Left ventricle myocardium superior (tissue), 1 donor: ENCODE data around the gene RSRC2. TPM values are rescaled to one million over a fixed set of nuclear protein-coding genes. Genes with fewer than 3 reads are reported as not detected.

Experiments
- ATAC-seq: fragments of 200-7000 bp; cut with Tn5 transposase; one replicate; pipeline ENCODE4 v1.9.1; 2020; ENCODE audit warnings: mild to moderate bottlenecking, moderate library complexity
- DNase-seq: peaks from one replicate; pipeline ENCODE4 v3.0.0-alpha.2; 2020
- intact Hi-C: fragments of 100-400 bp; cut with micrococcal nuclease; formaldehyde crosslinking; loops from one replicate; pipeline ENCODE4 v1.11.0; 2022
- total RNA-seq: library from RNA; stranded (reverse); fragmentation: NEBNext Ultra II Directional; extraction: Animal tissue kit (Norgen Biotek cat#: 25700); gene quantifications from one replicate; pipeline ENCODE4 v1.2.1, GENCODE V29; 2021
- donor health status: DM: no; HTN: yes; CAD: no; lungs with severe emphysema.

Gene RSRC2
- total RNA-seq, 1 donor from 2014 or later = 36.7 TPM

- DNase-seq = no peak
- intact Hi-C loops = no loop called here
- ATAC-seq = no peak
Observed at GRCh38 chr12:122460061-122460460, 66.7 kb downstream of the RSRC2 start.

GRCh38 chr12:122459211-122459610 lies 67.5 kb downstream of the RSRC2 start:
- intact Hi-C loops = no loop called here
- DNase-seq = no peak

GRCh38 chr12:122458105-122459035 lies 68.4 kb downstream of the RSRC2 start:
- intact Hi-C loops = no loop called here
- DNase-seq (no peak), ATAC-seq (no peak)

More at GRCh38 chr12:122459211-122459610, 67.5 kb downstream of the RSRC2 start:
- ATAC-seq = no peak

GRCh38 chr12:122457627-122458026 lies 69.1 kb downstream of the RSRC2 start:
- ATAC-seq (no peak), DNase-seq (no peak)
- intact Hi-C loops = no loop called here

GRCh38 chr12:122454739-122455138 lies 72.0 kb downstream of the RSRC2 start:
- DNase-seq (no peak), ATAC-seq (no peak)
- intact Hi-C loops = no loop called here

GRCh38 chr12:122454250-122454721 lies 72.5 kb downstream of the RSRC2 start:
- intact Hi-C loops = no loop called here
- ATAC-seq = no peak

More at GRCh38 chr12:122454250-122454721, 72.5 kb downstream of the RSRC2 start:
- DNase-seq = no peak

Other genes with a start within 250 kb of the RSRC2 start
- gene CLIP1, start 104.3 kb downstream of the RSRC2 start, total RNA-seq = 93.3 TPM
- gene ZCCHC8, start 26.0 kb downstream of the RSRC2 start, total RNA-seq = 9.0 TPM
- gene KNTC1, start 313 bp upstream of the RSRC2 start, total RNA-seq = 3.5 TPM
- gene HCAR2, start 176.4 kb upstream of the RSRC2 start, total RNA-seq = 0.17 TPM
- 0.12 TPM for gene HCAR3, start 189.9 kb upstream of the RSRC2 start, total RNA-seq
- gene HCAR1, start 203.9 kb upstream of the RSRC2 start, total RNA-seq = 0.12 TPM
- gene DENR, start 225.9 kb upstream of the RSRC2 start, total RNA-seq = 23.2 TPM
- gene CCDC62, start 247.6 kb upstream of the RSRC2 start, total RNA-seq = 0.59 TPM